Smooth muscle cell (in vitro differentiated cells): ENCODE results near the gene TNFRSF12A. TPM values are rescaled to one million over a fixed set of nuclear protein-coding genes. Genes with fewer than 3 reads are reported as not detected.

Experiments used
- DNase-seq: peaks from one replicate; lab custom pipeline; 2025; ENCODE audit not compliant: unreplicated experiment; lab: John Stamatoyannopoulos, UW
- H2AFZ ChIP-seq: fragments of 200-600 bp; sonication (generic); 2 replicates; pipeline ENCODE4 v1.6.0; 2016; ENCODE audit warnings: antibody characterized with exemption, low read depth, mild to moderate bottlenecking
- H3F3A ChIP-seq: fragments of 200-600 bp; sonication (generic); 2 replicates; pipeline ENCODE4 v1.6.0; 2017; ENCODE audit warnings: antibody characterized with exemption, low read depth
- H3K27ac ChIP-seq: fragments of 200-600 bp; sonication (generic); 2 replicates; pipeline ENCODE4 v1.5.1; 2016; ENCODE audit warnings: low read depth, mild to moderate bottlenecking
- H3K27me3 ChIP-seq: fragments of 200-600 bp; sonication (generic); 2 replicates; pipeline ENCODE4 v1.6.1; 2016; ENCODE audit warnings: low read depth, mild to moderate bottlenecking
- H3K36me3 ChIP-seq: fragments of 200-600 bp; sonication (generic); 2 replicates; pipeline ENCODE4 v1.5.1; 2016; ENCODE audit warnings: low read depth
- H3K4me1 ChIP-seq: fragments of 200-600 bp; sonication (generic); 2 replicates; pipeline ENCODE4 v1.5.1; 2016; ENCODE audit warnings: low read depth
- H3K4me2 ChIP-seq: fragments of 200-600 bp; sonication (generic); 2 replicates; pipeline ENCODE4 v1.6.0; 2016; ENCODE audit warnings: mild to moderate bottlenecking
- H3K4me3 ChIP-seq: fragments of 200-600 bp; sonication (generic); 2 replicates; pipeline ENCODE4 v1.5.1; 2016; ENCODE audit warnings: mild to moderate bottlenecking
- H3K79me2 ChIP-seq: fragments of 200-600 bp; sonication (generic); 2 replicates; pipeline ENCODE4 v1.6.0; 2016; ENCODE audit warnings: low read depth, mild to moderate bottlenecking
- H3K9ac ChIP-seq: fragments of 200-600 bp; sonication (generic); 2 replicates; pipeline ENCODE4 v1.6.0; 2016; ENCODE audit warnings: low read depth
- H3K9me3 ChIP-seq: fragments of 200-600 bp; sonication (generic); replicated peaks from 2 replicates; pipeline ENCODE4 v1.5.1; 2016; ENCODE audit warnings: low read depth
- H4K20me1 ChIP-seq: fragments of 200-600 bp; sonication (generic); 2 replicates; pipeline ENCODE4 v1.6.0; 2016; ENCODE audit warnings: low read depth
- CTCF ChIP-seq: fragments of 200-600 bp; sonication (generic); IDR thresholded peaks from 2 replicates; pipeline ENCODE4 v1.5.1; 2017; ENCODE audit warnings: borderline replicate concordance, mild to moderate bottlenecking, antibody characterized with exemption; ENCODE audit not compliant: insufficient read depth, poor library complexity, severe bottlenecking
- WGBS: methylation state at CpG from one replicate; pipeline ENCODE4 v1.1.7; 2016; ENCODE audit warnings: low lambda C conversion rate; 5-methylcytosine and 5-hydroxymethylcytosine counted together
- polyA plus RNA-seq: library from polyadenylated mRNA; unstranded; fragments of >200 nt; fragmentation: Nextera tagmentation; extraction: Ambion mirVana; gene quantifications from 2 replicates; pipeline ENCODE4 v1.2.1, GENCODE V29; 2016
- total RNA-seq: library from RNA; depleted of rRNA; stranded (reverse); fragments of >200 nt; gene quantifications from 2 replicates; pipeline ENCODE4 v1.2.3, GENCODE V29; 2014

Gene TNFRSF12A
- total and polyA plus RNA-seq, 2 experiments from 2014 or later: 219 to 386 TPM

GRCh38 chr16:3017794-3018506 lies 2.2 kb upstream of the TNFRSF12A start, which contains the start of gene CLDN6:
CLDN6 (minus strand) TSS chr16:3018183; CDS start chr16:3016021, 2,162 bp downstream.
- Histone ChIP-seq H3K9ac (peak within 1 kb of the TSS; percentile 50), H4K20me1 (peaks cover 10% of the 10 kb centered on the region), H3F3A (peaks cover 16% of the 10 kb centered on the region), H3K36me3 (no peaks in the 10 kb centered on the region), H3K27ac (peak within 1 kb of the TSS; percentile 40), H3K27me3 (peaks cover 16% of the 10 kb centered on the region), H3K79me2 (no peaks in the 10 kb centered on the region), H2AFZ (no peak within 1 kb of the TSS), H3K4me2 (peak within 1 kb of the TSS; percentile 77), H3K9me3 (no peaks in the 10 kb centered on the region), H3K4me1 (peaks cover 20% of the 10 kb centered on the region), H3K4me3 (peak within 1 kb of the TSS; percentile 43)
- peak; percentile 39 for TF ChIP-seq CTCF
- no peak for DNase-seq
- WGBS: 3% methylated on average over 37 of the region's 52 CpGs

- H3K27me3 ChIP-seq: no peaks in the 10 kb centered on the region
- peak overlapping the region; percentile 100 for H3K27ac ChIP-seq
- no peaks in the 10 kb centered on the region for H3K79me2 ChIP-seq
- peaks cover 16% of the 10 kb centered on the region for H3F3A ChIP-seq
- H3K4me3 ChIP-seq: peak overlapping the region; percentile 86
- H3K4me1 ChIP-seq: peaks cover 21% of the 10 kb centered on the region
- TF ChIP-seq CTCF: no peak
- no peaks in the 10 kb centered on the region for H3K36me3 ChIP-seq
- peak overlapping the region; percentile 93 for H3K4me2 ChIP-seq
- H3K9ac ChIP-seq: no peak overlapping the region
- peaks cover 23% of the 10 kb centered on the region for H4K20me1 ChIP-seq
- H2AFZ ChIP-seq: no peak overlapping the region
- H3K9me3 ChIP-seq: no peaks in the 10 kb centered on the region
- DNase-seq: no peak
- WGBS: 36% methylated on average over 40 of the region's 40 CpGs
Measured at GRCh38 chr16:3019594-3020246, 448 bp upstream of the TNFRSF12A start.

GRCh38 chr16:3020604-3021448 lies 658 bp downstream of the TNFRSF12A start:
- 1% methylated on average over 37 of the region's 57 CpGs for WGBS
- Histone ChIP-seq H2AFZ (no peak overlapping the region), H3K27me3 (no peaks in the 10 kb centered on the region), H4K20me1 (peaks cover 34% of the 10 kb centered on the region), H3K4me3 (peak overlapping the region; percentile 86), H3K4me1 (peaks cover 21% of the 10 kb centered on the region), H3K4me2 (peak overlapping the region; percentile 93), H3K79me2 (no peaks in the 10 kb centered on the region), H3K9ac (peak overlapping the region; percentile 99), H3K9me3 (no peaks in the 10 kb centered on the region), H3K27ac (peak overlapping the region; percentile 100), H3K36me3 (no peaks in the 10 kb centered on the region), H3F3A (peaks cover 16% of the 10 kb centered on the region)
- peak; percentile 75 for DNase-seq
- TF ChIP-seq CTCF: no peak
